Aorta (tissue), 5 donors: Measurements from ENCODE around the gene TM7SF2. TPM values are rescaled to one million over a fixed set of nuclear protein-coding genes. Genes with fewer than 3 reads are reported as not detected.

ENCODE experiments used
- ATAC-seq: fragments of 200-7000 bp; cut with Tn5 transposase; one replicate; pipeline ENCODE4 v1.9.1; 2022; ENCODE audit warnings: moderate library complexity; ENCODE audit not compliant: low FRiP score
- DNase-seq, 2 donors: peaks; one replicate each; pipeline ENCODE4 v3.0.0-alpha.2; 2020
- H3K27ac ChIP-seq, 2 donors: one replicate each; pipeline ENCODE4 v1.5.1; 2013; ENCODE audit warnings: low read length in 2 of 2, mild to moderate bottlenecking in 2 of 2, moderate library complexity in 2 of 2, control low read depth in 1 of 2, inconsistent platforms in 1 of 2, low read depth in 1 of 2
- H3K27me3 ChIP-seq, 2 donors: one replicate each; pipeline ENCODE4 v1.6.1; 2013; ENCODE audit warnings: control low read depth in 1 of 2, low read length in 1 of 2, mild to moderate bottlenecking in 1 of 2, moderate library complexity in 1 of 2; ENCODE audit not compliant: insufficient read depth in 2 of 2, control insufficient read depth in 1 of 2
- H3K36me3 ChIP-seq, 2 donors: one replicate each; pipeline ENCODE4 v1.6.1; 2013; ENCODE audit warnings: control low read depth in 1 of 2, low read length in 1 of 2, mild to moderate bottlenecking in 1 of 2; ENCODE audit not compliant: insufficient read depth in 2 of 2, control insufficient read depth in 1 of 2
- H3K4me1 ChIP-seq, 2 donors: one replicate each; pipeline ENCODE4 v1.6.1; 2013; ENCODE audit warnings: low read length in 2 of 2, control low read depth in 1 of 2, mild to moderate bottlenecking in 1 of 2, moderate library complexity in 1 of 2; ENCODE audit not compliant: insufficient read depth in 2 of 2, control insufficient read depth in 1 of 2
- H3K4me3 ChIP-seq, 2 donors: one replicate each; pipeline ENCODE4 v1.5.1; 2013; ENCODE audit warnings: low read length in 2 of 2, control low read depth in 1 of 2, mild to moderate bottlenecking in 1 of 2
- H3K9me3 ChIP-seq: one replicate; pipeline ENCODE4 v1.6.1; 2013; ENCODE audit warnings: mild to moderate bottlenecking, low read length; ENCODE audit not compliant: control insufficient read depth
- WGBS, 2 donors: extraction: QIAGEN DNeasy Blood & Tissue Kit; methylation state at CpG; one replicate each; pipeline ENCODE4 v1.1.7; 2013; 5-methylcytosine and 5-hydroxymethylcytosine counted together
- intact Hi-C, 2 donors: fragments of 100-400 bp; cut with DNase I; formaldehyde crosslinking; loops; one replicate each; pipeline versions ENCODE4 v1.14.2 to v1.15.0; 2022
- polyA plus RNA-seq, 2 donors: library from polyadenylated mRNA; stranded (reverse); fragments of 200-250 nt; gene quantifications; one replicate each; pipeline ENCODE4 v1.2.3, GENCODE V29; 2013
- total RNA-seq, 2 donors: library from RNA; stranded (reverse); fragmentation: NEBNext Ultra II Directional; extraction: Animal tissue kit (Norgen Biotek cat#: 25700); gene quantifications; one replicate each; pipeline ENCODE4 v1.2.1, GENCODE V29; 2021
- donor health status: healthy with polysubstance abuse.
- donor health status: Bipolar disorder and iron deficiency.
- donor health status: DM: no; HTN: no; CAD: no.
- donor health status: DM: no; HTN: no; CAD: no.
- donor health status: DM: yes; HTN: yes; CAD: no.

Gene TM7SF2
- total and polyA plus RNA-seq, 4 donors: 4.0 to 11.8 (median 6.2) TPM

DNA sequence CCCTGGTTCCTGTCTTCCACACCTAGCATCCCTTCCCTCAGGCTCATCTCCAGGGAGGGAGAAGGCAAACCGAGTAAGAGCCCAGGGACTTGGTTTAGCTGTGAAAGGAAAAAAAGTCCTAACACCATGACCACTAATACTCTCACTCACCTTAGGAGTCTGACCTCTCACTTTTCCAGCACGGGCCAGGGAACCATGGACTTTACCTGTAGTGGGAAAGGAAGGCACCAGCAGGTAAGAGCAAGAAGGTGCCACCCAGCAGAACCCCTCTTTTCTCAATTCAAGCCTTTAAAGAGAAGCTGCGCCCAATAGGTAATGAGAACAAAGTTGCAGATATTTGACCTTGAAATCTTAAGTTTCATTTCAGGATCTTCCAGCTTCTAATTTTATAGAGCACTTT lies 9.2 kb downstream of the TM7SF2 start:
- DNase-seq (no peak), ATAC-seq (no peak)
- no peaks in the 10 kb centered on the region for H3K36me3 ChIP-seq
- intact Hi-C loops: loop anchor here in 1 of 2 donors (5.0 kb wide), 1 partner anchor 39 kb away; the partner anchor contains the start of genes CDCA5 and ZFPL1
- no peaks in the 10 kb centered on the region for H3K27me3 ChIP-seq
- no peak overlapping the region for H3K27ac ChIP-seq
- H3K9me3 ChIP-seq: no peaks in the 10 kb centered on the region
- H3K4me3 ChIP-seq: peak overlapping the region in 1 of 2 donors; percentile 82
- 83 to 84% methylated on average over 3 of the region's 3 CpGs for WGBS, 2 donors
- H3K4me1 ChIP-seq: no peaks in the 10 kb centered on the region

DNA sequence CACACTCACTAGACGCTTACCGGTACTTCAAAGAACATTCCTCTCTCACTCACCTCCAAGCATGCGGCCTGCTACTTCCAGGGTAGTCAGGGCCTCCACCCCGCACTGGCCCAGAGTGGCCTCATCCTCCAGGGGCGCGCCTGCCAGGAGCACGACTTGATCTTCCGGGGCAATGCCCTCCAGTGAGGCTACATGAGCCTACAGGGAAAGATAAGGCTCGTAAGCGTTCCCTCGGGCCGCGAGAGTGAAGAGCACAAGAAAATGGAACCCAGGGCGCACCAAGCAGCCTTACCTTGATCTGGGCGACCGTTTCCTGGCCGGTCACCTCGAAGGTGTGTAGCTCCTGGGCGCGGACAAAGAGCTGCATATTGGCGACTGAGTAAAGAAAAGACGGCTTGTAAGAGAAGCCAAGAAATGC lies 9.8 kb downstream of the TM7SF2 start:
- intact Hi-C loops: loop anchor here in 1 of 2 donors (5.0 kb wide), 1 partner anchor 39 kb away; the partner anchor contains the start of genes CDCA5 and ZFPL1
- DNase-seq: peak in 1 of 2 donors; percentile 78
- no peaks in the 10 kb centered on the region for H3K9me3 ChIP-seq
- WGBS, 2 donors: 2 to 5% methylated on average over 22 of the region's 22 CpGs
- ATAC-seq: no peak
- no peaks in the 10 kb centered on the region for H3K4me1 ChIP-seq
- H3K27me3 ChIP-seq: no peaks in the 10 kb centered on the region
- no peaks in the 10 kb centered on the region for H3K36me3 ChIP-seq
- peak overlapping the region; percentile 83 to 91 for H3K27ac ChIP-seq
- peak overlapping the region; percentile 72 to 82 for H3K4me3 ChIP-seq

DNA sequence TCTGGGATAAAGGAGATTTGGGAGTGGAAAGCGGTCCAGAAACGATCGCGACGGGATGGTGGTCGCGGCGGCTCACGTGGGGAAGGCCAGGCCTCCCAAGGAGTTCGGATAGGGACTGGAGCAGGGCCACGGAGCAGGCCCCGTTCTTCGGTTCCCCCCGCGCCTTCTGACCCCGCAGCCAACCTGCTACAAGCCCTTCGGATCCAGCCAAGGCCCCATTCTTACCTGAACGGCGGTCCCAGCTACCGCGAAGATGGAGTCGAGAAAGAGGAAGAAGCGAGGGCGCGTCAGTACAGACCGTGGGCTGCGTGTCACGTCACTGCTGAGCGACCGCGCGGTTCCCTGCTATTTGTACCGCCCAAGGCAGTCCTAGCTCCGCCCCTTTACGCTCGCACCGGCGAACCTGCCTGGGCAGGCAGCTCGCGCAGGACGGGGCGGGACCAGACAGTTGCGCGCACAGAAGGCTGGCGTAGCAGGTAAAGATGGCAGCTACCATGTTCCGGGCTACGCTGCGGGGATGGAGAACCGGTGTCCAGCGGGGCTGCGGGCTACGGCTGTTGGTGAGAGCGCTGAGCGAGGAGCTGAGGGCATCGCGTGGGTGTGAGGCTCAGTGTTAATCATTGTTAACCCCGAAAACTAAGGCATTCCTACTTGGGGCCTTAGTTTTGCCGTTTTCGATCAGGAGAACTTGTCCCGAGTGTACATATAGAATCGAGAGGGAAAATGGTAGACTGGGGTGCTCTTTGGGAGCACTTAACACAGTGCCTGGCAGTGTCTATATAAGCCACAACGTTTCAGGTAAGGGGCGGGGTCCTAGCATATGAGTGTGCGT lies 10.4 kb downstream of the TM7SF2 start, which contains the start of the genes FAU and MRPL49:
TSS of gene FAU (minus strand) at position 270 of the 832 bp plus-strand sequence. CDS start 321 bp downstream, outside the sequence.
TSS of gene MRPL49 (plus strand) at position 457 of the 832 bp plus-strand sequence. CDS start at position 483, 26 bp downstream.
- H3K27ac ChIP-seq: peak within 1 kb of the TSS; percentile 83 to 91
- no peaks in the 10 kb centered on the region for H3K9me3 ChIP-seq
- H3K4me3 ChIP-seq: peak within 1 kb of the TSS; percentile 72 to 82
- DNase-seq (peak; percentile 99), ATAC-seq (peak; percentile 94)
- intact Hi-C loops: loop anchor here in 1 of 2 donors (5.0 kb wide), 1 partner anchor 40 kb away; the partner anchor contains the start of genes CDCA5 and ZFPL1
- H3K36me3 ChIP-seq: peaks cover 0 to 2% of the 10 kb centered on the region in 2 donors
- WGBS, 2 donors: 0 to 1% methylated on average over 52 to 64 of the region's 64 CpGs
- H3K27me3 ChIP-seq: no peaks in the 10 kb centered on the region
- no peaks in the 10 kb centered on the region for H3K4me1 ChIP-seq

DNA sequence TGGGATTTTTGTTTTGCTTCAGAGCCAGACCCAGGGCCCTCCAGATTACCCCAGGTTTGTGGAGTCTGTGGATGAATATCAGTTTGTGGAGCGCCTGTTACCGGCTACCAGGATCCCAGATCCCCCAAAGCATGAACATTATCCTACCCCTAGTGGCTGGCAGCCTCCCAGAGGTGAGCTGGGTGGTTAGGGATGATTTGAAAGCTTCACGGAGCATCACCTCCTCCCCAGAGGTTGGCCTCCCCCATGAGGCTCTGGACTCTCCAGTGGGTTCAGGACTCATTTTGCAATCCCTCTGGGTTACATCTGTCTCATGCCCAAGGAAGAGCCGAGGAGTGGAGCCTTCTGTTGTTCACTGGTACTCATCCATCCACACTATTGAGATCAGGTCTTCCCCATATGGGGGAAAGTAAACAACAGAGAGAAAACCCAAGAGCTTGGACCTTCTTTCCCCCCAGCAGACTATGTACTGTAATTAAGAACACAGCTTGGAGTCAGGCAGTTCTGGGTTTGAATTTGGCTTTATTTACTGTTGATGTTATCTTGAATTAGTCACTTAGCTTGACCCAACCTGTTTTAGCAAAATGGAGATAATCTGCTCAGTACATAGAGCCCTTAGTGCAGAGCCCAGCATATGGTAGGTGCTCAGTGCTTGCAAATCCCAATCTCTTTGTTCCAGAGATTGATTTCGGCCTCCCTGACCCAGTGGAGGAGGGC lies 13.0 kb downstream of the TM7SF2 start:
- intact Hi-C loops: loop anchor here in 1 of 2 donors (5.0 kb wide), 1 partner anchor 42 kb away; the partner anchor contains the start of genes CDCA5 and ZFPL1
- Histone ChIP-seq H3K27me3 (no peaks in the 10 kb centered on the region), H3K9me3 (no peaks in the 10 kb centered on the region), H3K4me3 (no peak overlapping the region), H3K4me1 (no peaks in the 10 kb centered on the region), H3K36me3 (peaks cover 6 to 7% of the 10 kb centered on the region in 2 donors), H3K27ac (no peak overlapping the region)
- ATAC-seq: no peak
- DNase-seq: no peak
- 90 to 94% methylated on average over 5 of the region's 5 CpGs for WGBS, 2 donors

DNA sequence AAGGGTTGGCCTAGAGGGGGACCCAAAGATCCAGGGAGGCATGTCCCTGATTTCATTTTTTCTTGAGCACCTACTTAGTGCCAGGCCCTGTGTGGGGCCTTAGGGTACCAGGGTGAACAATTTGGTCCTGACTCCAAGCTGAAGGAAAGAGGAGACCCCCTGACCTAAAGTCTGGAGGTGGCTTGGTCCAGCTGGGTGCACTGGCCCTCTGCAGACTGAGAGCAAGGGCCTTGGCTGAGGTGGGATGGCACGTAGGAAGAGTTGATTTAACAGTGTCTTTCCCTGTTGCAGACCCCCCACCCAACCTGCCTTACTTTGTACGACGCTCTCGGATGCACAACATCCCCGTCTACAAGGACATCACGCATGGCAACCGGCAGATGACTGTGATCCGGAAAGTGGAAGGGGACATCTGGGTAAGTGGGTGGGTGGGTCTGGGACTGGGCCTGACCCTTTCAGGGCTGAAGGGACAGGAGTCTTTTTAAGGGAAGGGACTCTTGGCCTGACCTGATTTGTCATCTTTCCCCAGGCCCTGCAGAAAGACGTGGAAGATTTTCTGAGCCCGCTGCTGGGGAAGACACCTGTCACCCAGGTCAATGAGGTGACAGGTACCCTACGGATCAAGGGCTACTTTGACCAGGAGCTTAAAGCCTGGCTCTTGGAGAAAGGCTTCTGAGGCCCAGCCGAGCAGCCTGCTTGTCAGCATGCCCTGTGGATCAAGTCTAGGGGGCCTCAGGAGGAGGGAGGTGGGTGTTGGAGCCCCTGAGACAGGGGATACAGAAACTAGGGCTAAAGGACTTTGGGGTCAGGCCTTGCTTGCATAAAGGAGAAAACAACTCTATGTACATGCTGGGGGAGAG lies 13.8 kb downstream of the TM7SF2 start:
- Histone ChIP-seq H3K4me3 (no peak overlapping the region), H3K36me3 (peaks cover 7 to 9% of the 10 kb centered on the region in 2 donors), H3K4me1 (no peaks in the 10 kb centered on the region), H3K27ac (no peak overlapping the region), H3K9me3 (no peaks in the 10 kb centered on the region), H3K27me3 (no peaks in the 10 kb centered on the region)
- no peak for ATAC-seq
- DNase-seq: no peak
- WGBS, 2 donors: 86% methylated on average over 12 of the region's 12 CpGs
- intact Hi-C loops: no loop called here

DNA sequence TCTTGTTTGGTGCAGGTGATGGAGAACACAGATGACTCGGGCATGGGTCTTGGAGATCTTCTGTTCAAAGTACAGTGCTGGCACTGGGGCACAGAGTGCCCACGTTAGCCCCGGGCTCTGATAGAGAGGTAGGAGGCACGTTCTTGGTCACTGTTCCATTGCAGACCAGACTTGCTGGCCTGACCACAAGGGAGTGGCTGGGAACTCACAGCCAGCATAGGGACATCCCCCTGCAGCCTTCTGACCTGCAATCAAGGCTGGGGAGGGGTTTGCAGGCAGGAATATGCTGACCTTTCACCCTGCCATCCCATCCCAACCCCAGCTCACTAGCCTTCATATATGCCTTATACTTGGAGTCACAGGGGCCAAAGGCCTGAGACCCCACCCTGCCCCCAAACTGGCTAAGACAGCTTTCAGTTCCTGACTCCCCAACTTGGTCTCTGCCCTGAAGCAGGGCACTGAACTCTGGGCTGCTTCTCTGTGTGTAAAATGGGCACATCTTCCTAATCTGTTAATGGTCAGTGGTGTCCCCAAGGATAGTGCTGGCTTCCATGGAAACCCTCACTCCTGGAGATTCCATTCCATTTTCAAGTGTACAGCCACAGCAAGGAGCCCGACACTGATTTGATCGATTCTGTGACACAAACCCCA lies 15.1 kb downstream of the TM7SF2 start:
- no peak overlapping the region for H3K27ac ChIP-seq
- no peak overlapping the region for H3K4me3 ChIP-seq
- 55 to 59% methylated on average over 6 of the region's 6 CpGs for WGBS, 2 donors
- peaks cover 7 to 17% of the 10 kb centered on the region in 2 donors for H3K36me3 ChIP-seq
- H3K4me1 ChIP-seq: no peaks in the 10 kb centered on the region
- DNase-seq: no peak
- no peaks in the 10 kb centered on the region for H3K27me3 ChIP-seq
- intact Hi-C loops: no loop called here
- no peak for ATAC-seq
- H3K9me3 ChIP-seq: no peaks in the 10 kb centered on the region

DNA sequence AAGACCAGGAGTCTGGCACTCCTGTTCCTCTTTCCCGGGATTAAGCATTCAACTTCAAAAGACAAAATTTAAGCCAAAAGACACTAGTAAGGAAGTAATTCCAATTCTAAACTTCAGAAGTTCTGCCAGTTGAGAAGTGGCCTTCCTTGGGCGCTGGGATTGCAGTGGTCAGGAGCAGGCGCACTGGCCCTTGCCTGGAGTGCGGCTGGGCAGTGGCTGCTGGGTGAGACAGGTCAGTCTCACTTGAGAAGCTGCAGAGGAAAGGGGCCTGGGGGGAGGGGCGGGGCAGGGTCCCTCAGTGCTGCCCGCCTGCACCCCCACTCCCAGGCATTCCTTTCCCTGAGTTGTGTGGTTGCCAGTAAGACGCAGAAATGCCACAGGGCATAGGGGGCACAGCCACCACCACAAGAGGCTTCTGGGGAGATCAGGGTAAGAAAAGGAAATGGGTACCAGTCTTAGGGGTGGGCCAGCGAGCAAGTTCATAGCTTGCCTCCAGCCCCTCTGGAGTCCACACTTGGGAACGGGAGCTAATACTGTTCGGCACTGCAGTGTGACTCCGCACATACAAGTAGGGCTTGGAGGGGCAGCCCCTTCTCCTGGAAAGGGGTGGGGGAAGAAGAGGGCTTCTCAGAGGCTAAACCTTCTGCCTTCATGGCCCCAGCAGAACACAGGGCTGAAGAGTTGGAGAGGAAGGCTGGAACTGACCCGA lies 16.0 kb downstream of the TM7SF2 start:
- 66 to 67% methylated on average over 12 of the region's 12 CpGs for WGBS, 2 donors
- DNase-seq: no peak
- peaks cover 7 to 17% of the 10 kb centered on the region in 2 donors for H3K36me3 ChIP-seq

More for the DNA sequence above, 16.0 kb downstream of the TM7SF2 start:
- Histone ChIP-seq H3K4me1 (no peaks in the 10 kb centered on the region), H3K27ac (no peak overlapping the region), H3K27me3 (no peaks in the 10 kb centered on the region), H3K9me3 (no peaks in the 10 kb centered on the region), H3K4me3 (no peak overlapping the region)
- intact Hi-C loops: no loop called here
- no peak for ATAC-seq
